Measurements from ENCODE around the gene SESN1. TPM values are rescaled to one million over a fixed set of nuclear protein-coding genes. Genes with fewer than 3 reads are reported as not detected.
A peak's percentile ranks its signal among the peaks of the same experiment; 100 is the strongest.

Gene SESN1
- total RNA-seq, 1 donor from 2014 or later, result 49.0 TPM

GRCh38 chr6:109097661-109098060, 3.0 kb upstream of the SESN1 start:
- intact Hi-C loops (cut with DNase I), result loop anchor here (5.0 to 10.0 kb wide), 5 partner anchors 207 to 1717 kb away; partner anchors contain the start of genes CDK19, SEC63, SNX3 and ZBTB24
- Histone ChIP-seq H3K4me1 (peaks cover 0 to 8% of the 10 kb centered on the region in 2 donors), H3K4me3 (no peak overlapping the region), H3K27ac (no peak overlapping the region), H3K9me3 (no peaks in the 10 kb centered on the region), H3K27me3 (no peaks in the 10 kb centered on the region), H3K36me3 (no peaks in the 10 kb centered on the region)
- TF ChIP-seq, protein P1, sequence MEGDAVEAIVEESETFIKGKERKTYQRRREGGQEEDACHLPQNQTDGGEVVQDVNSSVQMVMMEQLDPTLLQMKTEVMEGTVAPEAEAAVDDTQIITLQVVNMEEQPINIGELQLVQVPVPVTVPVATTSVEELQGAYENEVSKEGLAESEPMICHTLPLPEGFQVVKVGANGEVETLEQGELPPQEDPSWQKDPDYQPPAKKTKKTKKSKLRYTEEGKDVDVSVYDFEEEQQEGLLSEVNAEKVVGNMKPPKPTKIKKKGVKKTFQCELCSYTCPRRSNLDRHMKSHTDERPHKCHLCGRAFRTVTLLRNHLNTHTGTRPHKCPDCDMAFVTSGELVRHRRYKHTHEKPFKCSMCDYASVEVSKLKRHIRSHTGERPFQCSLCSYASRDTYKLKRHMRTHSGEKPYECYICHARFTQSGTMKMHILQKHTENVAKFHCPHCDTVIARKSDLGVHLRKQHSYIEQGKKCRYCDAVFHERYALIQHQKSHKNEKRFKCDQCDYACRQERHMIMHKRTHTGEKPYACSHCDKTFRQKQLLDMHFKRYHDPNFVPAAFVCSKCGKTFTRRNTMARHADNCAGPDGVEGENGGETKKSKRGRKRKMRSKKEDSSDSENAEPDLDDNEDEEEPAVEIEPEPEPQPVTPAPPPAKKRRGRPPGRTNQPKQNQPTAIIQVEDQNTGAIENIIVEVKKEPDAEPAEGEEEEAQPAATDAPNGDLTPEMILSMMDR (IDR thresholded peaks at IDR 0.05), result no peak
- DNase-seq (ENCODE audit: low spot score in 2 of 2), result no peak

DNA sequence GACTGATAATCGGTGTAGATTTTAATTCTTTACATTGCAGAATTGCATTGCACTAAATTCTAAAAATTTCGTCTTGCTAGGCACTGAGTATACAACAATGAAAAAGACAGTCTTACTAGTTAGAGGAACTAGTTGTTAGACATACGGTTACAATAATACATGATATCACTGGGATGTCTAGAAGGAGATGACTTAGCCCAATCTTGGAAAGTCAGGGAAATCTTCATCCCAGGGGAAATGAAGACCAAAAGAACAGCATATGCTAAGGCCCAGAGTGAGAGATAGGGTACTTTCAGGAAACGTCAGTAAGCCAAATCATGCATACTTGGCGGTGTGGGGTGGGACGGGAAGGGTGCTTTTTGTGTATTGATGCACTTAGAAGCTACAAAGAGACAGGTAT, 1.6 kb upstream of the SESN1 start:
- peak overlapping the region; percentile 64 to 69 for H3K4me3 ChIP-seq
- H3K27me3 ChIP-seq, result no peaks in the 10 kb centered on the region
- peak overlapping the region in 1 of 2 donors; percentile 95 for H3K27ac ChIP-seq
- intact Hi-C loops (cut with DNase I), result loop anchor here (5.0 to 10.0 kb wide), 5 partner anchors 209 to 1719 kb away; partner anchors contain the start of genes CDK19, SEC63, SNX3 and ZBTB24
- H3K4me1 ChIP-seq, result peaks cover 0 to 10% of the 10 kb centered on the region in 2 donors
- TF ChIP-seq, protein P1 (IDR thresholded peaks at IDR 0.05), result no peak
- DNase-seq (ENCODE audit: low spot score in 2 of 2), result no peak
- no peaks in the 10 kb centered on the region for H3K36me3 ChIP-seq
- no peaks in the 10 kb centered on the region for H3K9me3 ChIP-seq

- Histone ChIP-seq H3K27ac (peak overlapping the region; percentile 95 to 97), H3K36me3 (no peaks in the 10 kb centered on the region), H3K4me1 (peaks cover 2 to 13% of the 10 kb centered on the region in 2 donors), H3K27me3 (no peaks in the 10 kb centered on the region), H3K4me3 (peak overlapping the region; percentile 64 to 69), H3K9me3 (no peaks in the 10 kb centered on the region)
- no peak for DNase-seq (ENCODE audit: low spot score in 2 of 2)
- TF ChIP-seq, protein P1 (IDR thresholded peaks at IDR 0.05), result no peak
- intact Hi-C loops (cut with DNase I), result loop anchor here (1.0 to 10.0 kb wide), 12 partner anchors 15 to 1719 kb away; partner anchors contain the start of genes AK9, CD164, CDK19 and FIG4
These were observed 1.1 kb upstream of the SESN1 start for GRCh38 chr6:109095835-109096084.

DNA sequence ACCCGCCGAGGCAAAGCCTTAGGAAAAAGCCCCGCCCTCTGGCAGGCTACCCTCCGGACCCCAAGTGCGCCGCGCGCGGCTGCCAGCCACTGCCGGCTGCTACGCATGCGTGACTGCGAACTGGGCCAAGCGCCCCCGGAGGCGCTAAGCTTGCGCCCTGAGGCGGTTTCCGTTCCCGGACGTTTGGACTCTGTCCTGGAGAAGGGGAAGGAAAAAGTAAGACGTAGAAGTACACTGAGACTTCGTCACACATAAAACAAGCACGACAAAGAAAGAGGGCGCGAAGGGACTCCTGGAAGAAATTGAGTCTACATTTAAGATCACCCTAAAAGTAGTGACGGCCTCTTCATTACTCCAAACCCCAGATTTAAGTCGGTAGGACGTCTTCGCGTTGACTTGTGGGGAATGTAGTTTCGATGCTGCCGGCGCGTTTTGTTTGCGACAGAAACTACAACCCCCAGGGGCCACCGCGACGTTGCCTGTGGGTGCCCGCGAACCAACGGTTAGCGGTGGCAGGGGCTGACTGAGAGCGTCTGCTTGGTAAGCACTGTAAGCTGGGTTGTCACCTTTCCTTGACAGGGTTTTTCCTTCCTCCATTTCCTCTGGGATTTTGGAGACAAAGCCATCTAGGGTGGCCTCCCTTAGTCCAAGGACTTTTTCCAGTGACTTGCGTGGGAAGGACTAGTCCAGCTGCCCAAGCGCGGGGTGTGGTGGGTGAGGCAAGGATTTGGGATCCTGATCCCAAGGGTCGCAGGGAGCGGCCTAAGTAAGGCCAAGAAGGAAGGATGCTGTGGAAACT, 589 bp upstream of the SESN1 start, which contains the start of gene CEP57L1:
CEP57L1 (plus strand) TSS at position 472 of the 799 bp plus-strand sequence. CDS start 49,715 bp downstream, outside the sequence.
- DNase-seq (ENCODE audit: low spot score in 2 of 2), result peak; percentile 88 to 98
- Histone ChIP-seq H3K9me3 (no peaks in the 10 kb centered on the region), H3K36me3 (no peaks in the 10 kb centered on the region), H3K27me3 (no peaks in the 10 kb centered on the region), H3K27ac (peak within 1 kb of the TSS; percentile 95 to 97), H3K4me3 (peak within 1 kb of the TSS; percentile 64 to 69), H3K4me1 (peaks cover 2 to 13% of the 10 kb centered on the region in 2 donors)
- intact Hi-C loops (cut with DNase I), result loop anchor here (1.0 to 10.0 kb wide), 12 partner anchors 14 to 1720 kb away; partner anchors contain the start of genes AK9, CD164, CDK19 and FIG4
- TF ChIP-seq, protein P1 (IDR thresholded peaks at IDR 0.05), result no peak

- Histone ChIP-seq H3K4me3 (peak overlapping the region; percentile 64 to 69), H3K9me3 (no peaks in the 10 kb centered on the region), H3K4me1 (peaks cover 2 to 16% of the 10 kb centered on the region in 2 donors), H3K27ac (peak overlapping the region; percentile 95 to 97), H3K27me3 (no peaks in the 10 kb centered on the region), H3K36me3 (no peaks in the 10 kb centered on the region)
- intact Hi-C loops (cut with DNase I), result loop anchor here (2.0 to 10.0 kb wide), 9 partner anchors 13 to 1721 kb away; partner anchors contain the start of genes AK9, CDK19, FIG4 and PPIL6
- DNase-seq (ENCODE audit: low spot score in 2 of 2), result no peak
- TF ChIP-seq, protein P1 (IDR thresholded peaks at IDR 0.05), result no peak
These were observed 772 bp downstream of the SESN1 start for GRCh38 chr6:109093732-109094415.

All from ascending aorta (tissue), 2 donors.